ENCODE results near the gene SLC4A7. TPM values are rescaled to one million over a fixed set of nuclear protein-coding genes. Genes with fewer than 3 reads are reported as not detected.

The SLC4A7 gene
- total and polyA plus RNA-seq, 4 experiments from 2014 or later, result 12.7 to 103 (median 60.9) TPM

DNA sequence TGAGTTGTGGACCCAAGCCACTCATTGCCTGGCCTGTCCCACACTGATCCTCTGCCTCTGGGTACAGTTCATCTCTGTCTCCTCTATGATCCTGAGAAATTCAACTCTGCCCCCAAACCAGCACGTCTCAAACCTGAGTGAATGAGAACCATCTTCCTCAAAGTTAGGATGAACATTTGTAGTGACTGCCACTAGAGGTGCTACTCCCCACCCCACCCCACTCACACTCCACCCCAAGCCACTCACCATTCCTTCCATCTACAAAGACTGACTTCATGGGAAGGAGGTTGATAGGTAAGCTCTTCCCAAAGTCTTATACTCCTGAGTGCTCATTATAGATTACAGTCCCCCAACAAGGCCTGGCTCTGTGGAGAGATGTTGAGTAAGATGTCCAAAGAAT is 158.8 kb downstream of the SLC4A7 start:
- DNase-seq, result no peak
- H3K27me3 Mint-ChIP-seq, result no peaks in the 10 kb centered on the region
- peaks cover 0 to 1% (median 0%) of the 10 kb centered on the region in 4 donors for H3K4me1 Mint-ChIP-seq
- POLR2A ChIA-PET (ENCODE audit: partially characterized antibody), result no interaction called here
- H3K36me3 ChIP-seq (ENCODE audit: insufficient read depth, low read length), result no peaks in the 10 kb centered on the region
- H3K4me3 Mint-ChIP-seq, result no peak overlapping the region
- peaks cover 0 to 4% of the 10 kb centered on the region in 2 donors for H3K36me3 Mint-ChIP-seq
- no peak overlapping the region for H3K4me3 ChIP-seq (ENCODE audit: low read length in 2 of 2)
- no peaks in the 10 kb centered on the region for H3K4me1 ChIP-seq (ENCODE audit: insufficient read depth, low read length)
- intact Hi-C loops (cut with micrococcal nuclease), result no loop called here
- H3K9me3 Mint-ChIP-seq, result peaks cover 0 to 17% (median 3%) of the 10 kb centered on the region in 8 donors
- no peak overlapping the region for H3K27ac Mint-ChIP-seq
- CTCF ChIA-PET (ENCODE audit: partially characterized antibody), result interaction anchor here (0.9 to 1.0 kb wide), 2 partner anchors 13 to 356 kb away, joined by 3 read pairs; no protein-coding TSS in a partner anchor
- H3K27me3 ChIP-seq (ENCODE audit: insufficient read depth, low read length), result no peaks in the 10 kb centered on the region
- H3K9me3 ChIP-seq (ENCODE audit: control insufficient read depth in 1 of 2, low read length in 2 of 2), result no peaks in the 10 kb centered on the region
- no peak overlapping the region for H3K27ac ChIP-seq (ENCODE audit: low read depth, low read length)

DNA sequence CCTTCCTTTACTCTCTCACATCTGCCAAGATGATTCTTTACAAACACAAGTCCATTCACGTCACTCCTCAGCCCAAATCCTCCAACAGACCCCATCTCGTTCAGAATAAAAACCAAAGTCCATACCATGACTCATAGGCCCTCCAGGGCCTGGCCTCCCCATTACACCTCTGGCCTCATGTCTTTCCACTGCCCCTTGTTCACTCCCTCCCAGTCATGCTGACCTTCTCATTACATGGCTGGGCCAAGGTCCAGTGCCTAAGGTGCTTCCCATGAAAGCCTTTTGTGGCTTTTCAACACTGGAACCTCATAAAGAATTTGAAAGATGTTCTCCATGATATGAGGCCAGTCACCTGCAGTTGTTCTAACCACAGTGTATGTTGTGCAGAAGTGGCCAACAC is 159.5 kb downstream of the SLC4A7 start:
- DNase-seq, result no peak
- H3K36me3 Mint-ChIP-seq, result peaks cover 0 to 4% of the 10 kb centered on the region in 2 donors
- peaks cover 0 to 1% (median 0%) of the 10 kb centered on the region in 4 donors for H3K4me1 Mint-ChIP-seq
- POLR2A ChIA-PET (ENCODE audit: partially characterized antibody), result no interaction called here
- H3K27ac Mint-ChIP-seq, result no peak overlapping the region
- peaks cover 0 to 17% (median 3%) of the 10 kb centered on the region in 8 donors for H3K9me3 Mint-ChIP-seq
- Histone ChIP-seq H3K9me3 (ENCODE audit: control insufficient read depth in 1 of 2, low read length in 2 of 2) (no peaks in the 10 kb centered on the region), H3K27me3 (ENCODE audit: insufficient read depth, low read length) (no peaks in the 10 kb centered on the region), H3K27ac (ENCODE audit: low read depth, low read length) (no peak overlapping the region), H3K4me1 (ENCODE audit: insufficient read depth, low read length) (no peaks in the 10 kb centered on the region), H3K36me3 (ENCODE audit: insufficient read depth, low read length) (no peaks in the 10 kb centered on the region), H3K4me3 (ENCODE audit: low read length in 2 of 2) (no peak overlapping the region)
- no peak overlapping the region for H3K4me3 Mint-ChIP-seq
- intact Hi-C loops (cut with micrococcal nuclease), result no loop called here
- H3K27me3 Mint-ChIP-seq, result no peaks in the 10 kb centered on the region
- CTCF ChIA-PET (ENCODE audit: partially characterized antibody), result interaction anchor here (1.0 kb wide), 1 partner anchor 12 kb away, joined by 3 read pairs; no protein-coding TSS in a partner anchor

DNA sequence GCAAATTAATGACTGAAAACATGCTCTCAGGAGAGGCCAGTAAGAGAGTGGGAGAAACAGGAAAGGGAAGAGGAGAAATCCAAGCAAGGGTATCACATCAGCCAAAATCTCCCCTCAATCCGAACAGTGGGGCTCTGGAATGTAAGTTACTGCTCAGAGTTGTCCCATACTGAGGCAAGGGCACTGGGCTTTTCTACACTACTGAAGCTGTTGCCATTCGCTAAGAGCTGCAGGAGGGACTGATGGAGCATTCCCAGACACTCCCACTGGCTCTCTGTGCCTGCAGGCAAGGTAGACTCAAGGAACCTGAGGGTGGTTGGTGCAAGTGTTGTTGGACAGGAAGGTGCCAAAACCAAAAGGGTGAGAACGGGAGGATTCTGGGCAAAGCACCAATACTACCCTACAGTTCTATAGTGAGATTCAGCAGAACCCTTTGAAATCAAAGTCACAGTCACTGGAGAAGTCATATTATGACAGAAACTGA is 161.1 kb downstream of the SLC4A7 start:
- peaks cover 0 to 6% (median 0%) of the 10 kb centered on the region in 8 donors for H3K9me3 Mint-ChIP-seq
- intact Hi-C loops (cut with micrococcal nuclease), result no loop called here
- Histone ChIP-seq H3K4me1 (ENCODE audit: insufficient read depth, low read length) (no peaks in the 10 kb centered on the region), H3K36me3 (ENCODE audit: insufficient read depth, low read length) (no peaks in the 10 kb centered on the region), H3K27me3 (ENCODE audit: insufficient read depth, low read length) (no peaks in the 10 kb centered on the region), H3K27ac (ENCODE audit: low read depth, low read length) (no peak overlapping the region), H3K9me3 (ENCODE audit: control insufficient read depth in 1 of 2, low read length in 2 of 2) (no peaks in the 10 kb centered on the region), H3K4me3 (ENCODE audit: low read length in 2 of 2) (no peak overlapping the region)
- peaks cover 0 to 1% (median 0%) of the 10 kb centered on the region in 4 donors for H3K4me1 Mint-ChIP-seq
- H3K36me3 Mint-ChIP-seq, result no peaks in the 10 kb centered on the region
- DNase-seq, result no peak
- H3K4me3 Mint-ChIP-seq, result no peak overlapping the region
- ChIA-PET POLR2A (ENCODE audit: partially characterized antibody) (no interaction called here), CTCF (ENCODE audit: partially characterized antibody) (interaction anchor here (0.9 to 1.2 kb wide), 2 partner anchors 12 to 144 kb away, joined by 3 to 4 read pairs; no protein-coding TSS in a partner anchor)
- H3K27ac Mint-ChIP-seq, result no peak overlapping the region
- H3K27me3 Mint-ChIP-seq, result no peaks in the 10 kb centered on the region

Other genes with a start within 250 kb of the SLC4A7 start
- 1 to 10 TPM; 1.4 to 2.7 TPM for gene NEK10, start 115.0 kb downstream of the SLC4A7 start, total RNA-seq
- gene NEK10, start 115.0 kb downstream of the SLC4A7 start, polyA plus RNA-seq, result under 1 TPM in 1 of 2 donors, not detected in 1; 0.10 TPM
- 1 to 10 TPM; 4.2 to 4.8 TPM for gene EOMES, start 237.9 kb upstream of the SLC4A7 start, total RNA-seq
- 10 to 100 TPM in 1 of 2 donors, 1 to 10 TPM in 1; 4.0 to 10.2 TPM for gene EOMES, start 237.9 kb upstream of the SLC4A7 start, polyA plus RNA-seq